GM21526 (cell line): ENCODE results near the gene OR7D4.
"Not testable (repeated sequence)": the region's sequence is repeated elsewhere in the genome, so short reads cannot be mapped to it uniquely, and the experiment has no call there.

Source experiments
- ATAC-seq: cut with Tn5 transposase; IDR thresholded peaks from one replicate; pipeline ENCODE4 v1.9.1; 2021; ENCODE audit warnings: moderate library complexity; ENCODE audit not compliant: unreplicated experiment, low FRiP score

The OR7D4 gene

DNA sequence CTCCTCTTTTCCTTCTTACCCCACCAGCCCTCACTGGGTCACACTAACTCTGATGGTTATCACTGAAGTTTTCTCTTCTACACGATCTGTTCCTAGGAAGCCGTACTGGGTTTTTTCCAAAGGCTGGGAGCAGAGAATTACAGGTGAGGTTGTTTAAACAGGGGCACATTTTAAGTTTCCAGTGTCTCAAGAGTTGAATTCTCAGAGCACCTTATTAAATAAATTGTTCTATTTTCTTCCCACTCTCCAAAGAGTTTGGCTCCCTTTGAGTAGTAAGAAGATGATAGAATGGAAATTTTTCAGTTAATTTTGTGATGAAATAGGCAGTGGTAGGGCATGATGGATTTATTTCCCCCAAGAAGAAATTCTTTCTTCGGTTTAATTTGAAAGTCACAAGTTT lies at the start of gene OR7D4:
Gene OR7D4, minus strand, starts transcription at position 101 of the 400 bp plus-strand sequence. CDS start 4,752 bp downstream, outside the sequence.
- no peak for ATAC-seq

DNA sequence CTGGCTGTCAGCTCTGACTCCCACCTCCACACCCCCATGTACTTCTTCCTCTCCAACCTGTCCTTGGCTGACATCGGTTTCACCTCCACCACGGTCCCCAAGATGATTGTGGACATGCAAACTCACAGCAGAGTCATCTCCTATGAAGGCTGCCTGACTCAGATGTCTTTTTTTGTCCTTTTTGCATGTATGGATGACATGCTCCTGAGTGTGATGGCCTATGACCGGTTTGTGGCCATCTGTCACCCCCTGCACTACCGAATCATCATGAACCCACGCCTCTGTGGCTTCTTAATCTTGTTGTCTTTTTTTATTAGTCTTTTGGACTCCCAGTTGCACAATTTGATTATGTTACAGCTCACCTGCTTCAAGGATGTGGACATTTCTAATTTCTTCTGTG lies 31.8 kb upstream of the OR7D4 start:
- ATAC-seq = no peak

- no peak for ATAC-seq
Measured at GRCh38 chr19:9250630-9251029, 31.2 kb upstream of the OR7D4 start, which contains the start of gene OR7E24. Gene OR7E24 (plus strand): TSS chr19:9250930. CDS start chr19:9251044, 114 bp downstream.

- no peak for ATAC-seq
Measured at GRCh38 chr19:9205501-9206113, 13.8 kb downstream of the OR7D4 start.

DNA sequence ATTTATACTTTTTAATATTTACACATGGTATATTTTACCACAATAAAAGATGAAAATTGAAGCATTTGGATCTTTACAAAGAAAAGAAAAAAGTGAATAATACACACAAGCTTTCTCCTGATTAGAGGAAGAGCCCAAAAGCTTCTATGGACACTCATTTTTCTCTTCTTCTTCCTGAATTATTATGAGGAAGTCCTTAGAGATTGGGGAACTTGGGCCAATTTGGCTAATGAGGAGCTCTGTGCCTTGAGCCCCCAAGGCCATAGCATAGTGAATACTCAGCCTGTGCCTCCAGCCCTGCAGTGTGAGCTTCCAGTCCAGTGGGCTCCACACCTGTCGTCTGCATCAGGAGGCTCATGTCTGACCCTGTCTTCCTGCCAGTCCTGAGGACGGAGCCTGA lies 21.3 kb downstream of the OR7D4 start:
- not testable (repeated sequence) for ATAC-seq

- ATAC-seq = no peak
Measured at GRCh38 chr19:9189535-9189934, 29.9 kb downstream of the OR7D4 start.

DNA sequence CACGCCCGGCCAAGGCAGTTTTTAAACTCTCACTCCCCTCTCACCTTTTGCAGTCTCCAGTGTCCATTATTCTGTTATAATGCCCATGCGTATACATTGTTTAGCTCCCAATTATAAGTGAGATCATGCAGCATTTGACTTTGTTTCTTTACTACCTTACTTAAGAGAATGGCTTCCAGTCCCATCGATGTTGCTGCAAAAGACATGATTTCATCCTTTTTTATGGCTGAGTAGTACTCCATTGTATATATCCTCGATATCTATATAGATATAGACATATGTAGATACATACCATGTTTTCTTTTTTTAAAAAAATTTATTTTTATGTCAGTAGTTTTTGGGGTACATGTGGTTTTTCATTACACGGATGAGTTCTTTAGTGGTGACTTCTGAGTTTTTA lies 32.2 kb downstream of the OR7D4 start:
- ATAC-seq = no peak

DNA sequence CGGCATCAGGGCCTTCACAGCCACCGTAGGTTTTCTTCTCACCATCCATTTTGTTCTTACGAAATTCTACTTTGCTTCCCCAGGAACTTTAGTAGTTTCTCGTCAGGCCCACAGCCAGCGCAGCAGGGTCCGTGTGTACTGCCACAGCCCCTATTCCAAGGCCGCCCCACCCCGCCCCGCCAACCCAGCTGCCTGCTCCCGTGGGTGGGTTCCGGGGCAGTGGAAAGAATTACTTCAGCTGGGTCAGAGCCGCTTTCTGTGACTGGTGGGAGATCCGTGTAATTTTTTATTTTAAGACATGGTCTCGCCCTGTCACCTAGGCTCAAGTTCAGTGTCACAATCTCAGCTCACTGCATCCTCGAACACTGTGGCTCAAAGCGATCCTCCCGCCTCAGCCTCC lies 36.4 kb downstream of the OR7D4 start:
- ATAC-seq = no peak

- no peak for ATAC-seq
Measured at GRCh38 chr19:9178901-9179300, 40.5 kb downstream of the OR7D4 start, which contains the start of gene OR7D2. Gene OR7D2 (plus strand): TSS chr19:9178979. CDS start chr19:9185782, 6,803 bp downstream.

GRCh38 chr19:9175326-9175725 lies 44.1 kb downstream of the OR7D4 start:
- no peak for ATAC-seq

GRCh38 chr19:9171393-9171991 lies 47.9 kb downstream of the OR7D4 start:
- ATAC-seq = no peak

GRCh38 chr19:9166846-9167245 lies 52.5 kb downstream of the OR7D4 start:
- no peak for ATAC-seq

DNA sequence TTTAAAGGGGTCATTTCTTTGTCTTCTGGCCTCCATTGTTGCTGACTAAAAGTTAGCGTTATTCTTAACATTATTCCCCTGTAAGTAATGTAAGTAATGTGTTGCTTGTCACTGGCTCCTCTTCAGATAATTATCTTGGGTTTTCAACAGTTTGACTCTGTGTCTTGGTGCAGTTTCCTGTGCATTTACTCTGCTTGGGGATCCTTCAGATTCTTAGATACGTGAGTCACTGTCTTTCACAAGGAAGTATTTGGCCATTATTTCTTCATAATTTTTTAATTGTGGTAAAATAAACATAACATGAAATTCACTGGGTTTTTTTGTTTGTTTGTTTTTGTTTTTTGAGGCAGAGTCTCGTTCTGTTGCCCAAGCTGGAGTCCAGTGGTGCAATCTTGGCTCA lies 54.1 kb downstream of the OR7D4 start:
- no peak for ATAC-seq

GRCh38 chr19:9161427-9161826 lies 58.0 kb downstream of the OR7D4 start:
- no peak for ATAC-seq
